CD1c-positive myeloid dendritic cell (primary cell): Measurements from ENCODE around the gene CA9.
A peak's percentile ranks its signal among the peaks of the same experiment; 100 is the strongest.
"Not testable (repeated sequence)": the region's sequence is repeated elsewhere in the genome, so short reads cannot be mapped to it uniquely, and the experiment has no call there.

Experiments
- DNase-seq: peaks from one replicate; pipeline ENCODE4 v3.0.0-alpha.2; 2016; ENCODE audit errors: extremely low spot score

CA9 gene

GRCh38 chr9:35673132-35674024, at the start of gene CA9:
Gene CA9 (plus strand): TSS chr9:35673928. CDS start chr9:35673960, 32 bp downstream.
- DNase-seq: no peak

GRCh38 chr9:35627575-35627974, 46.2 kb upstream of the CA9 start:
- DNase-seq: no peak

GRCh38 chr9:35628389-35628991, 45.2 kb upstream of the CA9 start:
- no peak for DNase-seq

GRCh38 chr9:35629597-35629996, 44.1 kb upstream of the CA9 start:
- DNase-seq: no peak

GRCh38 chr9:35635730-35636129, 38.0 kb upstream of the CA9 start:
- DNase-seq: peak; percentile 47

GRCh38 chr9:35636135-35636876, 37.4 kb upstream of the CA9 start:
- DNase-seq: peak; percentile 79

- DNase-seq: not testable (repeated sequence)
Observed at GRCh38 chr9:35636877-35637246, 36.9 kb upstream of the CA9 start.

- not testable (repeated sequence) for DNase-seq
Observed at GRCh38 chr9:35637427-35637955, 36.2 kb upstream of the CA9 start.

- not testable (repeated sequence) for DNase-seq
Observed at GRCh38 chr9:35638751-35639150, 35.0 kb upstream of the CA9 start.

GRCh38 chr9:35639225-35639624, 34.5 kb upstream of the CA9 start:
- not testable (repeated sequence) for DNase-seq

GRCh38 chr9:35639631-35640030, 34.1 kb upstream of the CA9 start:
- DNase-seq: no peak

- DNase-seq: not testable (repeated sequence)
Observed at GRCh38 chr9:35640431-35640830, 33.3 kb upstream of the CA9 start.

GRCh38 chr9:35641478-35641877, 32.2 kb upstream of the CA9 start:
- not testable (repeated sequence) for DNase-seq

GRCh38 chr9:35643046-35643445, 30.7 kb upstream of the CA9 start:
- no peak for DNase-seq

GRCh38 chr9:35645736-35646135, 28.0 kb upstream of the CA9 start:
- not testable (repeated sequence) for DNase-seq

GRCh38 chr9:35646153-35646532, 27.6 kb upstream of the CA9 start:
- no peak for DNase-seq

- DNase-seq: peak; percentile 95
Observed at GRCh38 chr9:35646533-35647265, 27.0 kb upstream of the CA9 start.

GRCh38 chr9:35649431-35650340, 24.0 kb upstream of the CA9 start:
- DNase-seq: peak; percentile 85

- no peak for DNase-seq
Observed at GRCh38 chr9:35650341-35651158, 23.2 kb upstream of the CA9 start, which contains the start of gene SIT1. Gene SIT1 (minus strand): TSS chr9:35650931. CDS start chr9:35650853, 78 bp downstream.
